ENCODE data around the gene CAST.

The CAST gene

GRCh38 chr5:96750110-96750822, 88.1 kb downstream of the CAST start:
- DNase-seq, result no peak

- no peak for DNase-seq
These were observed 89.3 kb downstream of the CAST start for GRCh38 chr5:96751203-96752169.

- DNase-seq, result peak; percentile 53
These were observed 90.3 kb downstream of the CAST start for GRCh38 chr5:96752341-96753016.

- DNase-seq, result no peak
These were observed 90.8 kb downstream of the CAST start for GRCh38 chr5:96753017-96753397.

- DNase-seq, result no peak
These were observed 91.7 kb downstream of the CAST start for GRCh38 chr5:96753848-96754247.

- DNase-seq, result no peak
These were observed 93.7 kb downstream of the CAST start for GRCh38 chr5:96755851-96756250.

GRCh38 chr5:96756985-96757384, 94.8 kb downstream of the CAST start:
- DNase-seq, result no peak

- DNase-seq, result no peak
These were observed 96.4 kb downstream of the CAST start for GRCh38 chr5:96758621-96759020.

GRCh38 chr5:96761618-96762017, 99.4 kb downstream of the CAST start:
- no peak for DNase-seq

- DNase-seq, result no peak
These were observed 100.8 kb downstream of the CAST start for GRCh38 chr5:96763026-96763425.

- DNase-seq, result no peak
These were observed 102.9 kb downstream of the CAST start for GRCh38 chr5:96765043-96765442.

GRCh38 chr5:96768708-96769251, 106.6 kb downstream of the CAST start:
- no peak for DNase-seq

GRCh38 chr5:96771395-96771794, 109.2 kb downstream of the CAST start:
- DNase-seq, result no peak

- no peak for DNase-seq
These were observed 109.9 kb downstream of the CAST start for GRCh38 chr5:96772111-96772510.

- no peak for DNase-seq
These were observed 110.4 kb downstream of the CAST start for GRCh38 chr5:96772542-96772941.

GRCh38 chr5:96775050-96775449, 112.9 kb downstream of the CAST start:
- no peak for DNase-seq

- no peak for DNase-seq
These were observed 113.5 kb downstream of the CAST start for GRCh38 chr5:96775689-96776088.

- no peak for DNase-seq
These were observed 114.4 kb downstream of the CAST start for GRCh38 chr5:96776621-96777020.

GRCh38 chr5:96778409-96778808, 116.2 kb downstream of the CAST start:
- no peak for DNase-seq

- DNase-seq, result no peak
These were observed 118.5 kb downstream of the CAST start for GRCh38 chr5:96780626-96781025.

GRCh38 chr5:96781031-96781971, 119.1 kb downstream of the CAST start:
- DNase-seq, result no peak

- DNase-seq, result no peak
These were observed 121.2 kb downstream of the CAST start for GRCh38 chr5:96783326-96783725.

All from central memory CD4-positive, alpha-beta T cell (primary cell).